Smooth muscle cell (in vitro differentiated cells): ENCODE measurements around the gene MYL9. TPM values are rescaled to one million over a fixed set of nuclear protein-coding genes. Genes with fewer than 3 reads are reported as not detected.

Experiments used
- DNase-seq: peaks from one replicate; lab custom pipeline; 2025; ENCODE audit not compliant: unreplicated experiment; lab: John Stamatoyannopoulos, UW
- H2AFZ ChIP-seq: fragments of 200-600 bp; sonication (generic); 2 replicates; pipeline ENCODE4 v1.6.0; 2016; ENCODE audit warnings: antibody characterized with exemption, low read depth, mild to moderate bottlenecking
- H3F3A ChIP-seq: fragments of 200-600 bp; sonication (generic); 2 replicates; pipeline ENCODE4 v1.6.0; 2017; ENCODE audit warnings: antibody characterized with exemption, low read depth
- H3K27ac ChIP-seq: fragments of 200-600 bp; sonication (generic); 2 replicates; pipeline ENCODE4 v1.5.1; 2016; ENCODE audit warnings: low read depth, mild to moderate bottlenecking
- H3K27me3 ChIP-seq: fragments of 200-600 bp; sonication (generic); 2 replicates; pipeline ENCODE4 v1.6.1; 2016; ENCODE audit warnings: low read depth, mild to moderate bottlenecking
- H3K36me3 ChIP-seq: fragments of 200-600 bp; sonication (generic); 2 replicates; pipeline ENCODE4 v1.5.1; 2016; ENCODE audit warnings: low read depth
- H3K4me1 ChIP-seq: fragments of 200-600 bp; sonication (generic); 2 replicates; pipeline ENCODE4 v1.5.1; 2016; ENCODE audit warnings: low read depth
- H3K4me2 ChIP-seq: fragments of 200-600 bp; sonication (generic); 2 replicates; pipeline ENCODE4 v1.6.0; 2016; ENCODE audit warnings: mild to moderate bottlenecking
- H3K4me3 ChIP-seq: fragments of 200-600 bp; sonication (generic); 2 replicates; pipeline ENCODE4 v1.5.1; 2016; ENCODE audit warnings: mild to moderate bottlenecking
- H3K79me2 ChIP-seq: fragments of 200-600 bp; sonication (generic); 2 replicates; pipeline ENCODE4 v1.6.0; 2016; ENCODE audit warnings: low read depth, mild to moderate bottlenecking
- H3K9ac ChIP-seq: fragments of 200-600 bp; sonication (generic); 2 replicates; pipeline ENCODE4 v1.6.0; 2016; ENCODE audit warnings: low read depth
- H3K9me3 ChIP-seq: fragments of 200-600 bp; sonication (generic); replicated peaks from 2 replicates; pipeline ENCODE4 v1.5.1; 2016; ENCODE audit warnings: low read depth
- H4K20me1 ChIP-seq: fragments of 200-600 bp; sonication (generic); 2 replicates; pipeline ENCODE4 v1.6.0; 2016; ENCODE audit warnings: low read depth
- CTCF ChIP-seq: fragments of 200-600 bp; sonication (generic); IDR thresholded peaks from 2 replicates; pipeline ENCODE4 v1.5.1; 2017; ENCODE audit warnings: borderline replicate concordance, mild to moderate bottlenecking, antibody characterized with exemption; ENCODE audit not compliant: insufficient read depth, poor library complexity, severe bottlenecking
- WGBS: methylation state at CpG from one replicate; pipeline ENCODE4 v1.1.7; 2016; ENCODE audit warnings: low lambda C conversion rate; 5-methylcytosine and 5-hydroxymethylcytosine counted together
- polyA plus RNA-seq: library from polyadenylated mRNA; unstranded; fragments of >200 nt; fragmentation: Nextera tagmentation; extraction: Ambion mirVana; gene quantifications from 2 replicates; pipeline ENCODE4 v1.2.1, GENCODE V29; 2016
- total RNA-seq: library from RNA; depleted of rRNA; stranded (reverse); fragments of >200 nt; gene quantifications from 2 replicates; pipeline ENCODE4 v1.2.3, GENCODE V29; 2014

MYL9 gene
- total and polyA plus RNA-seq, 2 experiments from 2014 or later: 198 to 1,109 TPM

- Histone ChIP-seq H3K9me3 (no peaks in the 10 kb centered on the region), H3K27me3 (no peaks in the 10 kb centered on the region), H3K4me3 (no peak overlapping the region), H3K4me2 (peak overlapping the region; percentile 98), H3K9ac (no peak overlapping the region), H3K27ac (no peak overlapping the region), H2AFZ (no peak overlapping the region), H3F3A (peaks cover 14% of the 10 kb centered on the region), H3K4me1 (peaks cover 22% of the 10 kb centered on the region), H3K79me2 (peaks cover 47% of the 10 kb centered on the region), H3K36me3 (no peaks in the 10 kb centered on the region), H4K20me1 (peaks cover 50% of the 10 kb centered on the region)
- 88% methylated on average over 1 of the region's 1 CpG for WGBS
- DNase-seq: no peak
- TF ChIP-seq CTCF: no peak
Measured at GRCh38 chr20:36576081-36576445, 34.7 kb downstream of the MYL9 start.

GRCh38 chr20:36578356-36579041 is 37.2 kb downstream of the MYL9 start:
- DNase-seq: no peak
- H3K4me3 ChIP-seq: no peak overlapping the region
- no peak overlapping the region for H3K27ac ChIP-seq
- no peak overlapping the region for H3K9ac ChIP-seq
- 96% methylated on average over 15 of the region's 15 CpGs for WGBS
- H3K36me3 ChIP-seq: no peaks in the 10 kb centered on the region
- peaks cover 61% of the 10 kb centered on the region for H4K20me1 ChIP-seq
- no peaks in the 10 kb centered on the region for H3K9me3 ChIP-seq
- peaks cover 47% of the 10 kb centered on the region for H3K79me2 ChIP-seq
- peaks cover 6% of the 10 kb centered on the region for H3F3A ChIP-seq
- H3K4me1 ChIP-seq: peaks cover 7% of the 10 kb centered on the region
- H3K4me2 ChIP-seq: no peak overlapping the region
- no peaks in the 10 kb centered on the region for H3K27me3 ChIP-seq
- no peak overlapping the region for H2AFZ ChIP-seq
- no peak for TF ChIP-seq CTCF

GRCh38 chr20:36579996-36580545 is 38.8 kb downstream of the MYL9 start:
- no peak overlapping the region for H3K4me3 ChIP-seq
- H3K27me3 ChIP-seq: no peaks in the 10 kb centered on the region
- peaks cover 39% of the 10 kb centered on the region for H3K79me2 ChIP-seq
- peaks cover 59% of the 10 kb centered on the region for H4K20me1 ChIP-seq
- H3K9ac ChIP-seq: no peak overlapping the region
- H3K4me2 ChIP-seq: no peak overlapping the region
- 96% methylated on average over 2 of the region's 2 CpGs for WGBS
- no peak overlapping the region for H2AFZ ChIP-seq
- H3K27ac ChIP-seq: no peak overlapping the region
- peaks cover 6% of the 10 kb centered on the region for H3F3A ChIP-seq
- H3K9me3 ChIP-seq: no peaks in the 10 kb centered on the region
- H3K4me1 ChIP-seq: peaks cover 4% of the 10 kb centered on the region
- no peak for DNase-seq
- TF ChIP-seq CTCF: no peak
- no peaks in the 10 kb centered on the region for H3K36me3 ChIP-seq

GRCh38 chr20:36582322-36582721 is 41.0 kb downstream of the MYL9 start:
- H3K4me3 ChIP-seq: no peak overlapping the region
- H3K4me1 ChIP-seq: no peaks in the 10 kb centered on the region
- peaks cover 17% of the 10 kb centered on the region for H3K79me2 ChIP-seq
- H3K27me3 ChIP-seq: no peaks in the 10 kb centered on the region
- DNase-seq: no peak
- 94% methylated on average over 4 of the region's 4 CpGs for WGBS
- H3K27ac ChIP-seq: no peak overlapping the region
- H3F3A ChIP-seq: no peaks in the 10 kb centered on the region
- no peaks in the 10 kb centered on the region for H3K36me3 ChIP-seq
- no peaks in the 10 kb centered on the region for H3K9me3 ChIP-seq
- no peak overlapping the region for H2AFZ ChIP-seq
- no peak overlapping the region for H3K4me2 ChIP-seq
- H4K20me1 ChIP-seq: peaks cover 41% of the 10 kb centered on the region
- H3K9ac ChIP-seq: no peak overlapping the region
- TF ChIP-seq CTCF: no peak
